ENCODE measurements around the gene CDKAL1.
"Not testable (repeated sequence)": the region's sequence is repeated elsewhere in the genome, so short reads cannot be mapped to it uniquely, and the experiment has no call there.

Gene CDKAL1

GRCh38 chr6:21053612-21054011 lies 519.4 kb downstream of the CDKAL1 start:
- no peaks in the 10 kb centered on the region for H3K27me3 ChIP-seq (ENCODE audit: insufficient read depth, poor library complexity, severe bottlenecking)
- TF ChIP-seq, protein P1, sequence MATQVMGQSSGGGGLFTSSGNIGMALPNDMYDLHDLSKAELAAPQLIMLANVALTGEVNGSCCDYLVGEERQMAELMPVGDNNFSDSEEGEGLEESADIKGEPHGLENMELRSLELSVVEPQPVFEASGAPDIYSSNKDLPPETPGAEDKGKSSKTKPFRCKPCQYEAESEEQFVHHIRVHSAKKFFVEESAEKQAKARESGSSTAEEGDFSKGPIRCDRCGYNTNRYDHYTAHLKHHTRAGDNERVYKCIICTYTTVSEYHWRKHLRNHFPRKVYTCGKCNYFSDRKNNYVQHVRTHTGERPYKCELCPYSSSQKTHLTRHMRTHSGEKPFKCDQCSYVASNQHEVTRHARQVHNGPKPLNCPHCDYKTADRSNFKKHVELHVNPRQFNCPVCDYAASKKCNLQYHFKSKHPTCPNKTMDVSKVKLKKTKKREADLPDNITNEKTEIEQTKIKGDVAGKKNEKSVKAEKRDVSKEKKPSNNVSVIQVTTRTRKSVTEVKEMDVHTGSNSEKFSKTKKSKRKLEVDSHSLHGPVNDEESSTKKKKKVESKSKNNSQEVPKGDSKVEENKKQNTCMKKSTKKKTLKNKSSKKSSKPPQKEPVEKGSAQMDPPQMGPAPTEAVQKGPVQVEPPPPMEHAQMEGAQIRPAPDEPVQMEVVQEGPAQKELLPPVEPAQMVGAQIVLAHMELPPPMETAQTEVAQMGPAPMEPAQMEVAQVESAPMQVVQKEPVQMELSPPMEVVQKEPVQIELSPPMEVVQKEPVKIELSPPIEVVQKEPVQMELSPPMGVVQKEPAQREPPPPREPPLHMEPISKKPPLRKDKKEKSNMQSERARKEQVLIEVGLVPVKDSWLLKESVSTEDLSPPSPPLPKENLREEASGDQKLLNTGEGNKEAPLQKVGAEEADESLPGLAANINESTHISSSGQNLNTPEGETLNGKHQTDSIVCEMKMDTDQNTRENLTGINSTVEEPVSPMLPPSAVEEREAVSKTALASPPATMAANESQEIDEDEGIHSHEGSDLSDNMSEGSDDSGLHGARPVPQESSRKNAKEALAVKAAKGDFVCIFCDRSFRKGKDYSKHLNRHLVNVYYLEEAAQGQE (IDR thresholded peaks at IDR 0.05; ENCODE audit: insufficient replicate concordance, low read depth): no peak
- TF ChIP-seq, protein P2, sequence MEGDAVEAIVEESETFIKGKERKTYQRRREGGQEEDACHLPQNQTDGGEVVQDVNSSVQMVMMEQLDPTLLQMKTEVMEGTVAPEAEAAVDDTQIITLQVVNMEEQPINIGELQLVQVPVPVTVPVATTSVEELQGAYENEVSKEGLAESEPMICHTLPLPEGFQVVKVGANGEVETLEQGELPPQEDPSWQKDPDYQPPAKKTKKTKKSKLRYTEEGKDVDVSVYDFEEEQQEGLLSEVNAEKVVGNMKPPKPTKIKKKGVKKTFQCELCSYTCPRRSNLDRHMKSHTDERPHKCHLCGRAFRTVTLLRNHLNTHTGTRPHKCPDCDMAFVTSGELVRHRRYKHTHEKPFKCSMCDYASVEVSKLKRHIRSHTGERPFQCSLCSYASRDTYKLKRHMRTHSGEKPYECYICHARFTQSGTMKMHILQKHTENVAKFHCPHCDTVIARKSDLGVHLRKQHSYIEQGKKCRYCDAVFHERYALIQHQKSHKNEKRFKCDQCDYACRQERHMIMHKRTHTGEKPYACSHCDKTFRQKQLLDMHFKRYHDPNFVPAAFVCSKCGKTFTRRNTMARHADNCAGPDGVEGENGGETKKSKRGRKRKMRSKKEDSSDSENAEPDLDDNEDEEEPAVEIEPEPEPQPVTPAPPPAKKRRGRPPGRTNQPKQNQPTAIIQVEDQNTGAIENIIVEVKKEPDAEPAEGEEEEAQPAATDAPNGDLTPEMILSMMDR (IDR thresholded peaks at IDR 0.05; ENCODE audit: insufficient read depth, low read length): no peak
- TF ChIP-seq GABPA (IDR thresholded peaks at IDR 0.05; ENCODE audit: low read depth) (no peak), SPI1 (IDR thresholded peaks at IDR 0.05; ENCODE audit: borderline replicate concordance, low read depth) (no peak), POLR2AphosphoS5 (IDR thresholded peaks at IDR 0.05; ENCODE audit: low read depth) (no peak)
- no peak for DNase-seq (ENCODE audit: low read depth in 1 of 2, low spot score in 1 of 2)
- no peak overlapping the region for H3K27ac ChIP-seq (replicated peaks)
- no peak overlapping the region for H3K4me3 ChIP-seq (replicated peaks; ENCODE audit: insufficient read depth, low read length)

DNA sequence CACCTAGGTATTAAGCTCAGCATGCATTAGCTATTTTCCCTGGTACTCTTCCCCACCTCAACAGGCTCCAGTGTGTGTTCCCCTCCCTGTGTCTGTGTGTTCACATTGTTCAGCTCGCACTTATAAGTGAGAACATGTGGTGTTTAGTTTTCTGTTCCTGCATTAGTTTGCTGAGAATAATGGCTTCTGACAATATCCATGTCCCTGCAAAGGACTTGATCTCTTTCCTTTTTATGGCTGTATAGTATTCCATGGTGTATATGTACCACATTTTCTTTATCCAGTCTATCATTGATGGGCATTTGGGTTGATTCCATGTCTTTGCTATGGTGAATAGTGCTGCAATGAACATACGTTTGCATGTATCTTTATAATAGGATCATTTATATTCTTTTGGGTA lies 521.2 kb downstream of the CDKAL1 start:
- not testable (repeated sequence) for DNase-seq (ENCODE audit: low read depth in 1 of 2, low spot score in 1 of 2); H3K27ac ChIP-seq (replicated peaks); H3K4me3 ChIP-seq (replicated peaks; ENCODE audit: insufficient read depth, low read length); H3K27me3 ChIP-seq (ENCODE audit: insufficient read depth, poor library complexity, severe bottlenecking)

- Histone ChIP-seq H3K27ac (replicated peaks) (no peak overlapping the region), H3K4me3 (replicated peaks; ENCODE audit: insufficient read depth, low read length) (no peak overlapping the region), H3K27me3 (ENCODE audit: insufficient read depth, poor library complexity, severe bottlenecking) (no peaks in the 10 kb centered on the region)
- TF ChIP-seq POLR2AphosphoS5 (IDR thresholded peaks at IDR 0.05; ENCODE audit: low read depth): no peak
- TF ChIP-seq, protein P2 (IDR thresholded peaks at IDR 0.05; ENCODE audit: insufficient read depth, low read length): no peak
- TF ChIP-seq, protein P1 (IDR thresholded peaks at IDR 0.05; ENCODE audit: insufficient replicate concordance, low read depth): no peak
- no peak for TF ChIP-seq SPI1 (IDR thresholded peaks at IDR 0.05; ENCODE audit: borderline replicate concordance, low read depth)
- no peak for TF ChIP-seq GABPA (IDR thresholded peaks at IDR 0.05; ENCODE audit: low read depth)
- DNase-seq (ENCODE audit: low read depth in 1 of 2, low spot score in 1 of 2): no peak
Measured at GRCh38 chr6:21061892-21062291, 527.6 kb downstream of the CDKAL1 start.

DNA sequence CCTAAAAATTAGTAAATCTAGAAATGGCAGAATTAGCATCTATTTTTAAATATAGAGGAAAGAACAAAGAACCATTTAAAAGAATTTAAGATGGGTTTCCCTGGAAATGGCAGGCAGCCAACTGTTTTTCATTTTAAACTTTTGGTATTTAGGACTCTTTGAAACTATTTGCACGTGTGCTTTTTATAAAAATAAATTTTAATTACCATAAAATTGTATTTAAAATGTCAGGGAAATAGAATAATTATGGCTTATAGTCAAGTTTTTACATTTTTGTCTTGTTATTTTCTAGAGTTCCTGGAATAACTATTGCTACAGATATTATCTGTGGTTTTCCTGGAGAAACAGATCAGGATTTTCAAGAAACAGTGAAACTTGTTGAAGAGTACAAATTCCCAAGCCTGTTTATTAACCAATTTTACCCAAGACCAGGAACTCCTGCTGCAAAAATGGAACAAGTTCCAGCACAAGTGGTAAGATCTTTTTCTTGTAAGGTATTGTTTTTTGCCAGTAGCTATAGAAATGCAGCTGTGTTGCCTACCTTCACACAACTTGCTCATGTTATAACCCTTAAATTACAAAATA lies 530.6 kb downstream of the CDKAL1 start:
- no peak for TF ChIP-seq SPI1 (IDR thresholded peaks at IDR 0.05; ENCODE audit: borderline replicate concordance, low read depth)
- TF ChIP-seq, protein P2 (IDR thresholded peaks at IDR 0.05; ENCODE audit: insufficient read depth, low read length): no peak
- TF ChIP-seq GABPA (IDR thresholded peaks at IDR 0.05; ENCODE audit: low read depth): no peak
- TF ChIP-seq, protein P1 (IDR thresholded peaks at IDR 0.05; ENCODE audit: insufficient replicate concordance, low read depth): no peak
- TF ChIP-seq POLR2AphosphoS5 (IDR thresholded peaks at IDR 0.05; ENCODE audit: low read depth): no peak
- DNase-seq (ENCODE audit: low read depth in 1 of 2, low spot score in 1 of 2): no peak
- H3K27me3 ChIP-seq (ENCODE audit: insufficient read depth, poor library complexity, severe bottlenecking): no peaks in the 10 kb centered on the region
- no peak overlapping the region for H3K4me3 ChIP-seq (replicated peaks; ENCODE audit: insufficient read depth, low read length)
- H3K27ac ChIP-seq (replicated peaks): no peak overlapping the region
